Activated naive CD8-positive, alpha-beta T cell treated with anti-CD3 and anti-CD28 coated beads, Interleukin-2, amount 50 U/mL, for 24 hours (primary cell): ENCODE measurements around the gene JMJD7.

Source experiments
- ATAC-seq: fragments of 150-1000 bp; cut with Tn5 transposase; one replicate; pipeline ENCODE4 v1.10.0; 2021
- DNase-seq: peaks from one replicate; pipeline ENCODE4 v3.0.0; 2021
- H3K27ac Mint-ChIP-seq: one replicate; pipeline ENCODE4 v1.8.0; 2021; ENCODE audit warnings: mild to moderate bottlenecking, mixed read lengths
- H3K27me3 Mint-ChIP-seq: one replicate; pipeline ENCODE4 v1.8.0; 2021; ENCODE audit warnings: mixed read lengths
- H3K36me3 Mint-ChIP-seq: one replicate; pipeline ENCODE4 v1.8.0; 2021; ENCODE audit warnings: low read depth, mixed read lengths
- H3K4me1 Mint-ChIP-seq: one replicate; pipeline ENCODE4 v1.8.0; 2021; ENCODE audit warnings: mixed read lengths
- H3K4me3 Mint-ChIP-seq: one replicate; pipeline ENCODE4 v1.8.0; 2021; ENCODE audit warnings: mild to moderate bottlenecking, moderate library complexity, mixed read lengths
- H3K9me3 Mint-ChIP-seq: one replicate; pipeline ENCODE4 v1.8.0; 2021; ENCODE audit warnings: mixed read lengths

Gene JMJD7

DNA sequence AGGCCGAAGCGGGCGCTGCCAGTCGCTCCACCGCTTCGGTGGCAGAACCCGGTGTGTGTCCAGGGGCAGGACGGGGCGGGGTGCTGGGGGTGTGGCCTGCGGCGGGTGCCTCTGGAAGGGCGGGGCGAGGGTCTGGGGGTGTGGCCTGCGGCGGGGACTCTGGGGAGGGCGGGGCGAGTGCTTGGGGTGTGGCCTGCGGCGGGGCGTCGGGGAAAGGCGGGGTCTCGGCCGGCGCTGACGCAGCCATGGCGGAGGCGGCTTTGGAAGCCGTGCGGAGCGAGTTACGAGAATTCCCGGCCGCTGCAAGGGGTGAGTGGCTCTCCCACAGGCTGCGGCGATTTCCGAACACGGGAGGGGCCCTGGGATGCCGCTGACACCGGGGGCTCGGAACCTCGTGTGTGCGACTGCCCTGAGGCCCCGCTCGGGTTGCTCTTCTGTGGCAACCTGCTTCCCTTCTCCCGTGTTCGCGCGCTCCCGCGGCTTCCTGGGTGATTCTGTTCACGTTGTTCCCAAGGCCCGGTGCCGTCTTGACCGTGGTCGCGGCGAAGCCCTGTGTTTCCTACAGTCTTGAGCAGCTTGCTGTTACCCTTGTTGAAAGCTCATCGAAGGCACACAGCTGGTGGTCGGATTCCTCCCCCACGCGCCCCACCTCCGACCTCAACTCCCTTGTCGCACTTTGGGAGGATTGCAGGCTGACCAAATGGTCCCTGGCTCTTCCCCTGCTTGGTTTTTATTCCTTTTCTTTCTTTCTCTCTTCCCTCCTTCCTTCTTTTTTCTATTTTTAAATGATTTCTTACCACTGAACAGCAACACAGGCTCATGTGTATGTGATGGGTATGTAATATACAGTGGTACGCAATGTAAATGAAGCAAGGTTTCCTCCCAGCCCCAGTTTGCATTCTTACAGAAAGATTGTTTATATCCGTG lies at the start of gene JMJD7:
Gene JMJD7 (plus strand): TSS at position 213 of the 927 bp plus-strand sequence. CDS start 33 bp downstream, at position 246.
- H3K4me1 Mint-ChIP-seq, result peaks cover 38% of the 10 kb centered on the region
- peak; percentile 98 for DNase-seq
- H3K4me3 Mint-ChIP-seq, result peak within 1 kb of the TSS; percentile 85
- H3K27me3 Mint-ChIP-seq, result no peaks in the 10 kb centered on the region
- peaks cover 4% of the 10 kb centered on the region for H3K36me3 Mint-ChIP-seq
- H3K27ac Mint-ChIP-seq, result peak within 1 kb of the TSS; percentile 63
- no peaks in the 10 kb centered on the region for H3K9me3 Mint-ChIP-seq
- ATAC-seq, result peak; percentile 85

DNA sequence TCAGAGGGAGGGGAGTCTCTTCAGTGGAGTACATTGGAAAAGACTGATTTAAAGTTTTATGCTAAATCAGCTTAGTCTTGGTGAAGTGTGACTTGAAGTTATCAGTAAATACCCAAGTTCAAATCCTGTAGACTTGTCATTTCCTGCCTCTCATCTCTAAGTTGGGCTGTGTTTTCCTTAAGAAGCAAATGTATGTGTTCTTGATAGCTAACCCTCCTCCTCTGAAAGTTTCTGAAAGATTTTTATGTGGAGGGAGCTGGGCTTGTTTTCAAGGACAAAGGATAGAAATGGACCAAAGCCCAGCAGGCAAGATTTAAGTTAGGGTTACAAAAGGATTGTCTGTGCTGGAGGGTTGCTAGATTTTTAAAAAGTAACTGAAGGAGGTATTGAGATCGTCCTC lies 49.4 kb upstream of the JMJD7 start:
- H3K4me1 Mint-ChIP-seq, result peaks cover 61% of the 10 kb centered on the region

DNA sequence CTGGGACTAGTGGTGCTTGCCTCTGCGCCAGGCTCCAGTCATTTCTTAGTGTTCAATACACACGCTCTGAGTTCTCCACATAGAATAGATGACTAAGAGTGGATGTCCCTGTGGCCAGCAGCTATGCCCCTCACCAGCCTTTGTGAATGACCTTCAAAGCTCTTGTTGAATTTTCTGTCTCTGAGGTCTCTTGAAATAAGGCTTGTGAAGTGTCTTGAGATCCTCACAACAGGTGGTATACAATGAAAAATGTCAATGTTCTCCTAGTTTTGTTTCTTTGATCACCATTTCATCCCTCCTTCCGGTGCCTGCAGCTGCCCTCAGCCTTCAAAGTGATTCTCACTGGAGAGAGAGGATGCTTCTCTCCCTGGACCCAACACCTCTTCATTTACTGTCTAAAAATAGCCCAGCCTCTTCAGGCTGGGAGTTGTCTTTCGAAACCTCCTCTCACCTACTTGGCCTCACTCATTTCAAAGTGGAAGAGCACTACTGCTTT lies 48.2 kb upstream of the JMJD7 start:
- Mint-ChIP-seq H3K36me3 (no peaks in the 10 kb centered on the region), H3K4me1 (peaks cover 57% of the 10 kb centered on the region), H3K4me3 (no peak overlapping the region), H3K9me3 (no peaks in the 10 kb centered on the region), H3K27ac (peak overlapping the region; percentile 3), H3K27me3 (no peaks in the 10 kb centered on the region)
- ATAC-seq (no peak), DNase-seq (no peak)

More for the DNA sequence above, 49.4 kb upstream of the JMJD7 start:
- no peaks in the 10 kb centered on the region for H3K27me3 Mint-ChIP-seq
- no peak for DNase-seq
- ATAC-seq, result no peak
- H3K4me3 Mint-ChIP-seq, result no peak overlapping the region
- H3K36me3 Mint-ChIP-seq, result no peaks in the 10 kb centered on the region
- H3K9me3 Mint-ChIP-seq, result no peaks in the 10 kb centered on the region
- H3K27ac Mint-ChIP-seq, result no peak overlapping the region

DNA sequence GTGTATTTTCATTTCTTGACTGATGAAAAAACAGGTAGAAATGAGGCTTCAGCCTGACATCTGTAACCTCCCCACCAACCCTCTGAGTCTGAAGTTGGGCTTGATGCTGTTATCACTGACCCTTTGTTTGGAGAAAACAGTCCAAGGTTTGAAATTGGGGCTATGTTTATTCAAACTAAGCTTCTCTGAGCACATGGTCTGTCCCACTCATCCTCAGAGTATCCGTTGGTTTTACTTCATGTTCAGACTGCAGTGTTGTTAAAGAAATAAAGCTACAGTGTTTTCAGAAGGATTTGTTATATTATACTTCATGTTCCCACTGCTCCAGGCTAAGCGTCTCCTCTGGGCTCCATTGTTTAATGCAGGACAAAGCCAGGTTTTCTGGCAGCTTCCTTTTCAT lies 47.6 kb upstream of the JMJD7 start:
- H3K27ac Mint-ChIP-seq, result peak overlapping the region; percentile 3
- no peaks in the 10 kb centered on the region for H3K36me3 Mint-ChIP-seq
- H3K4me1 Mint-ChIP-seq, result peaks cover 54% of the 10 kb centered on the region
- ATAC-seq, result no peak
- DNase-seq, result no peak
- H3K4me3 Mint-ChIP-seq, result no peak overlapping the region
- no peaks in the 10 kb centered on the region for H3K27me3 Mint-ChIP-seq
- H3K9me3 Mint-ChIP-seq, result no peaks in the 10 kb centered on the region

DNA sequence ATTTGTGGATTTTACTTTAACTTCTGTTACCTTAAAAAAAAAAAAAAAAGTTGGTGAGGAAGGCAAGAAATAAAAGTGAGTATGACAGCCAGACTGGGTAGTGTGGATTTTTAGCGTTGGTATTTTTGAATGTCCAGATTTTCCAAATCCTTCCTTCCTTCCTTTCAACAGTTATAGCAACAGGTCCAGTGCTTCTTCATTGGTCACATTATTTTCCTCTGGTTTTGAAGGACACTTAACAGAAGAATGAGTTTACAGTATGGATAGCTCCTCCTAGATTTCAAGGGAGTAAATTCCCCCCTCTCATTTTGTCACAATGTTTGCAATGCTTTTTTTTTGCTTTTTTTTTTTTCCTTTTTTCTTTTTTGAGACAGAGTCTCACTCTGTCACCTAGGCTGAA lies 47.2 kb upstream of the JMJD7 start:
- Mint-ChIP-seq H3K4me3 (no peak overlapping the region), H3K9me3 (no peaks in the 10 kb centered on the region), H3K4me1 (peaks cover 50% of the 10 kb centered on the region), H3K27ac (no peak overlapping the region), H3K36me3 (no peaks in the 10 kb centered on the region), H3K27me3 (no peaks in the 10 kb centered on the region)
- DNase-seq (no peak), ATAC-seq (no peak)

DNA sequence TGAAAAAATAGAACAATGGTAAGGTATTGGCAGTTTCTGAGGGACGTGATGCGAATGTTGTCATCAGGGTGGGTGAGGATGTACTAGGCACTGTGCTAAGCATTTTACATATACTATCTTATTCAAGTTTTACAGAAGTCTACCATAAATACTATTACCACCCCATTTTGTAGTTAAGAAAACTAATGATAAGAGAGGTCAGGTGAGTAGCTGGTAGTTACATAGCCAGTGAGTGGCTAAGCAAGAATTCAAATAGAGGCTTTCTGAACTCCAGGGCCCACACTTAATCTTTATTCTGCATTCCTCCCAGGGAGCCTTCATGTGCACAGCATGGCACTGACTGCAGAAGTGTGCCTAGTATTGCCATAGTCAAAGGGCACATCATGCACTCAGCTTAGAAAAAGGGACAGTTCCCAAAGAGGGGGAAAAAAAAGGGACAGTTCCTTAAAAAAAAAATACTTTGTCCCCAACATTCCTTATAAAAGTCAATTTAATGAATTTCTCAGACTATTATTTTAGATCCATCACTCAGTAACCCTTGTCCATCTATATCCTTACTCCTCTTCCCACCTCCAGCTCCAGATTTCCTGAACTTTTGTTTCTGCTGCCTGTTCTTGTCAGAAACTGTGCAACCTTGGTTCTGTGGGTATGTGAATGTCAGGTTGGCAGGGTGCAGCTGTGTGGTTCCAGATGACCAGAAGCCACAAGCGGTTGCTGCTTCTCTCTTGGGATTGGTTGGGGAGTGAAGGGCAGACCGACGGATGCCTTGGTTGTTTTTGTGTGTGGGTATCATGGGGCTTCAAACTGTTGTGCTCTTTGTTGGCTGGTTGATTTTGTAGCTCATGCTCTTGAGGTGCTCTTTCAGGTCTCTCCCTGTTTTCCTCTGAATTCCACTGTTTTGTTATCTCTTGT lies 45.3 kb upstream of the JMJD7 start:
- Mint-ChIP-seq H3K4me3 (no peak overlapping the region), H3K9me3 (no peaks in the 10 kb centered on the region), H3K27me3 (no peaks in the 10 kb centered on the region), H3K4me1 (peaks cover 33% of the 10 kb centered on the region), H3K36me3 (no peaks in the 10 kb centered on the region), H3K27ac (no peak overlapping the region)
- no peak for DNase-seq
- no peak for ATAC-seq

DNA sequence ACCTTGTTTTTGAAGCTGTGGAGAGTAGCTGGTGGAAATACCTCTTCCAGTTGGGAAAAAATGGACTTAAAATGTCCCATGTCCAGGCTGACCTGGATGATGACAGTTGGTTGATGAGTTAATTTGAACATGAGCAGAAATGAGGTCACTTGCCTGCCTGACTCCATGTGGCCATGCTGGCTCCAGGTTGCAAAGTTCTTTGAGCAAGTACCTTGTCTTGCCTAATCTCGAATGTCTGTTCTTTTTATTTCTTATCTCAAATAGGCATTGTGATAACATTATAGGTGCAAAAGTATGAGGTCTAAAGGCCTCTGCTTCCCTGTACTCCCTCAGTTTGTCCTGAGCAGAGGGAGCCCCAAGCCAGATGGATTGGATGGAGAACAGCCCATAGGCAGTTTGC lies 44.6 kb upstream of the JMJD7 start:
- H3K27ac Mint-ChIP-seq, result no peak overlapping the region
- no peak overlapping the region for H3K4me3 Mint-ChIP-seq
- H3K9me3 Mint-ChIP-seq, result no peaks in the 10 kb centered on the region
- H3K27me3 Mint-ChIP-seq, result no peaks in the 10 kb centered on the region
- no peak for ATAC-seq
- H3K4me1 Mint-ChIP-seq, result peaks cover 27% of the 10 kb centered on the region
- no peak for DNase-seq
- H3K36me3 Mint-ChIP-seq, result no peaks in the 10 kb centered on the region

DNA sequence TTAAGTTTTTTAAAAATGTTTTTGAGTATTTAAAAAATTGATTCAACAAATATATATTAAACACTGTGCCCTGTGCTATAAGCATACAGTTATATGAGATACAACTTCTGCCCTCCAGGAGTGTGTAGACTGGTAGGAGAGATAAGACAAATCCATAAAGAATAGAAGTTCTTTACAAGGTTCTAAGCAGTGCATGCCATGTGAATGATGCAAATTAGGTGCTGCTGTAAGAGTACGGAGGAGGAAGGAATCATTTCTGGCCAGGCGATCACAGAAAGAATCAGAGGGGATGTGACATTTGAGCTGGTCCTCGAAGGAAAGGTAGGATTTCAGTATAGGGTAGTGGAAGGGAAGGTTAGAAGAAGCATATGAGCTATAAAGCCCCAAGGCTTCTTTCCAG lies 39.6 kb upstream of the JMJD7 start:
- no peak overlapping the region for H3K4me3 Mint-ChIP-seq
- ATAC-seq (no peak), DNase-seq (no peak)
- H3K27ac Mint-ChIP-seq, result no peak overlapping the region
- peaks cover 47% of the 10 kb centered on the region for H3K4me1 Mint-ChIP-seq
- no peaks in the 10 kb centered on the region for H3K27me3 Mint-ChIP-seq
- H3K9me3 Mint-ChIP-seq, result no peaks in the 10 kb centered on the region
- no peaks in the 10 kb centered on the region for H3K36me3 Mint-ChIP-seq

DNA sequence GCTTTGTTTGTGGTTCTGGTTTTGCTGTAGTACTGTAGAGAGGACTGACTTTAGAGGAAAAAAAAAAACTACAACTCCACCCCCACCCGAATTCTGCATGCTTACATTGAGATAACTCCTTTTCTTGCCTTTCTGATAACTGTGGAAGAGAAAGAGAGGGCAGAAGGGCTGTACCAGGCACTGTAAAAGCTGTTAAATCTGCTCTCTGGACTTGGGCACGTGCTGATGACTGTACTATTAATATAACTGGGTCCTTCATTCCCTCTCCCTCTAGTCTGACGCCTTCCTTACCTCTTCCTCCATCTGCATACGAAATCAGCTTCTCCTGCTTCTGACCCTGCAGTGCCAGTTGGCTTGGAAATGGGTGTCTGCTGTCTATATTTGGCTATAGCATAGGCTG lies 38.7 kb upstream of the JMJD7 start:
- no peaks in the 10 kb centered on the region for H3K27me3 Mint-ChIP-seq
- no peak overlapping the region for H3K27ac Mint-ChIP-seq
- H3K36me3 Mint-ChIP-seq, result no peaks in the 10 kb centered on the region
- DNase-seq (no peak), ATAC-seq (no peak)
- no peaks in the 10 kb centered on the region for H3K9me3 Mint-ChIP-seq
- no peak overlapping the region for H3K4me3 Mint-ChIP-seq
- H3K4me1 Mint-ChIP-seq, result peaks cover 45% of the 10 kb centered on the region

DNA sequence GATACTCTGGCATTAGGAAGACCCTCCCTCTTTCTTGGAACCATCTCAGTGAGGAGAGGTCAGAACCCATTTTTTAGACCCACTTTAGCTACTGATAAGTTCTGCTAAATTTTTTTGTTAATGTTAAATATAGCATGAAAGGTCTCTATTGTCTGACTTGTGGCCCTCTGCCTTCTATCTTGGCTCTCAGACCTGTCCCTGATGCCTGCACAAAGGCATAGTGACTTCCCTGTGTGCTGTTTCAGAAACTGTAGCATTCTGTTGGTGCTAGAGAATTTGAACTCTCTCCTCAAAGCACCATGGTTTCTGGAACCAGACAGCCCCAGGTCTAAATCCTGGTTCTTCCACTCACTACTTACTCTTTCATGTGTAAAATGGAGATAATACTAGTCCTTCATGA lies 38.2 kb upstream of the JMJD7 start:
- no peak for ATAC-seq

DNA sequence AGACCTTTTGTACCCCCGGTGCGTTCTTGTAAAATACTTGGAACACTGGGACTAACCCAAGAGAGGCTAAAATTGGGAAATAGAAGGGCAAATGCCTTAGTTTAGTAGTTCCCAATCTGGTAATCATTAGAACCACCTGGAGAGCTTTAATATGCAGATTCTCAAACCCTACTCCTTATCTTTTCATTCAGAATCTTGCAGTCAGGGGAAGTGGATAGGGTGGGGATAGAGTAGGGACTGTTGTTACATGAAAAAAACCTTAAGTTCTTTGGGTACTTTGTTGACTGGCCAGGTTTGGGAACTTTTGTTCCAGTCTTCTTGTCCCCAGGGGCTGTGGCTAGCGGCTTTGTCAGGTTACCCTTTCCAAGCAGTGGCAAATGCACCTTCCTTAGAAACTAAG lies 37.7 kb upstream of the JMJD7 start:
- H3K27ac Mint-ChIP-seq, result no peak overlapping the region
- H3K36me3 Mint-ChIP-seq, result no peaks in the 10 kb centered on the region
- no peak overlapping the region for H3K4me3 Mint-ChIP-seq
- H3K27me3 Mint-ChIP-seq, result no peaks in the 10 kb centered on the region
- DNase-seq, result no peak
- ATAC-seq, result no peak
- H3K4me1 Mint-ChIP-seq, result peaks cover 45% of the 10 kb centered on the region
- H3K9me3 Mint-ChIP-seq, result no peaks in the 10 kb centered on the region

More for the DNA sequence above, 38.2 kb upstream of the JMJD7 start:
- Mint-ChIP-seq H3K36me3 (no peaks in the 10 kb centered on the region), H3K4me3 (no peak overlapping the region), H3K27me3 (no peaks in the 10 kb centered on the region), H3K27ac (no peak overlapping the region), H3K9me3 (no peaks in the 10 kb centered on the region), H3K4me1 (peaks cover 45% of the 10 kb centered on the region)
- DNase-seq, result no peak

DNA sequence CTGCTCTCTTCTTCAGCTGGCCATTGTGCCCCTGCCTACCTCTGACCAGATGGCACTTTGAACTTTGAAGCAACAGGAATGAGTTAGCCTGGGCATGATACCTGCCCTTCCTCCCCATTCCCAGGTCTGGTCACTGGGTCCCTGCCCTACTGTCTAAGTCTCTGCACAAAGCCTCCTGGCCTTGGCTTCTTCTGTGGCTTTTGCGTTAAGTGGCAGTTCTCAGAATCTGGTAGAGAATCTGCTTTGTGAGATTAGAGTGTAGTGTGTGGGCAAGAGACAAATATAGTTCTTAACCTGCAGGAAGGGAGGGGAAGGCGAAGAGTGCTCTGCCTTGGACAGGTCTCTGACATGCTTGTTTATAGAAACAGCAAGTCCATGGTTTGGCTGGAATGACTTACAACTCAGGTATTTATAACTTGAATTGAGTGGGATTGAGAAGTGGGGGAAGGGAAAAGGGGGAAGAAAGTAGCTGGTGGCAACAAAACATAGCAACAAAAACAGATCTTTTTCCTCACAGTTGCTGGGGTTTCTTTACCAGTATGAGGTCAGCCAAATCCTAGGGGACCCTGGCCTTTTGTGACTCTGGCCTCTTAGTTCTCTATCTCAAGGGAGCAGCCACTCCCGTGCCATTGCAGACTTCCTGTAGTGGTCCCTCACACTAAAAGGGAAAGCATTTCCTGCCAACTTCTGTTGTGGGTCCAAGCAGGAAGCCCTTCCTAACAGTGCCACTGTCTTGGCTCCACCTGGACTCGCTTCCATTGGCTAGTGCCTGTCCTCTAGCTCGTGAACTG lies 36.9 kb upstream of the JMJD7 start:
- ATAC-seq, result peak; percentile 28
- peak overlapping the region; percentile 46 for H3K4me3 Mint-ChIP-seq

DNA sequence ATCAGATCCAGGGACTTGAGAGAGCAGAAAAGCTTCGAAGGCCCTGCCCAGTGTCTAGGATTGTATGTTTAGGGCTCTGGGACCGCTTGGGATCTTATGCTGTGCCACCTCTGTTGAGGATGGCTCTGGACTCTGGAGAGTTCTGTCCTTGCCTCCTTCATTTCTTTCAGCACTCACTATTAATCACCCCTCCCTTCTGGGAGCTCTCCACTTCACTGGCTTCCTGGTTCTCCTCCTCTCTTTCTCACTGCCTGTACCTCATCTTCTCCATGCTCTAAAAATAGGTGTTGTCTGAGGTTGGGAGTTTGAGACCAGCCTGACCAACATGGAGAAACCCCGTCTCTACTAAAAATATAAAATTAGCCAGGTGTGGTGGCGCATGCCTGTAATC lies 36.4 kb upstream of the JMJD7 start:
- Mint-ChIP-seq H3K4me3 (no peak overlapping the region), H3K27ac (peak overlapping the region; percentile 57)

More for the DNA sequence above, 36.9 kb upstream of the JMJD7 start:
- peak overlapping the region; percentile 57 for H3K27ac Mint-ChIP-seq
- no peaks in the 10 kb centered on the region for H3K27me3 Mint-ChIP-seq
- no peaks in the 10 kb centered on the region for H3K36me3 Mint-ChIP-seq
- no peak for DNase-seq
- H3K4me1 Mint-ChIP-seq, result peaks cover 48% of the 10 kb centered on the region
- no peaks in the 10 kb centered on the region for H3K9me3 Mint-ChIP-seq

More for the DNA sequence above, 36.4 kb upstream of the JMJD7 start:
- no peaks in the 10 kb centered on the region for H3K27me3 Mint-ChIP-seq
- H3K9me3 Mint-ChIP-seq, result no peaks in the 10 kb centered on the region
- ATAC-seq (no peak), DNase-seq (no peak)
- H3K4me1 Mint-ChIP-seq, result peaks cover 51% of the 10 kb centered on the region
- H3K36me3 Mint-ChIP-seq, result no peaks in the 10 kb centered on the region
